KMS-11 (cell line): ENCODE results near the gene CDADC1.

Experiments used
- H2AFZ ChIP-seq: fragments of 200-600 bp; sonication (generic); 2 replicates; pipeline ENCODE4 v1.6.1; 2016; ENCODE audit warnings: antibody characterized with exemption, mixed run types, low read depth
- H3K27ac ChIP-seq: fragments of 200-600 bp; sonication (generic); 2 replicates; pipeline ENCODE4 v1.6.1; 2016; ENCODE audit warnings: mild to moderate bottlenecking, mixed run types
- H3K27me3 ChIP-seq: fragments of 200-600 bp; sonication (generic); 2 replicates; pipeline ENCODE4 v1.6.1; 2017; ENCODE audit warnings: mild to moderate bottlenecking, low read depth, mixed run types, moderate library complexity; ENCODE audit not compliant: insufficient read depth
- H3K36me3 ChIP-seq: fragments of 200-600 bp; sonication (generic); 2 replicates; pipeline ENCODE4 v1.6.1; 2017; ENCODE audit warnings: mild to moderate bottlenecking, mixed run types; ENCODE audit not compliant: insufficient read depth
- H3K4me1 ChIP-seq: fragments of 200-600 bp; sonication (generic); 2 replicates; pipeline ENCODE4 v1.6.1; 2016; ENCODE audit warnings: mild to moderate bottlenecking, low read depth, mixed run types; ENCODE audit not compliant: poor library complexity, severe bottlenecking
- H3K4me2 ChIP-seq: fragments of 200-600 bp; sonication (generic); 2 replicates; pipeline ENCODE4 v1.7.0; 2016; ENCODE audit warnings: mild to moderate bottlenecking, mixed run types
- H3K4me3 ChIP-seq: fragments of 200-600 bp; sonication (generic); IDR thresholded peaks from 2 replicates; pipeline ENCODE4 v1.6.1; 2017; ENCODE audit warnings: low read depth, low read length, mixed read lengths; ENCODE audit not compliant: insufficient read depth
- H3K79me2 ChIP-seq: fragments of 200-600 bp; sonication (generic); 2 replicates; pipeline ENCODE4 v1.6.1; 2016; ENCODE audit warnings: low read depth, mixed run types; ENCODE audit not compliant: insufficient read depth
- H3K9ac ChIP-seq: fragments of 200-600 bp; sonication (generic); 2 replicates; pipeline ENCODE4 v1.6.1; 2016; ENCODE audit warnings: mild to moderate bottlenecking, mixed run types
- H4K20me1 ChIP-seq: fragments of 200-600 bp; sonication (generic); 2 replicates; pipeline ENCODE4 v1.6.1; 2016; ENCODE audit warnings: mild to moderate bottlenecking, mixed run types; ENCODE audit not compliant: insufficient read depth
- TF ChIP-seq, protein P1 (sequence below): fragments of 200-600 bp; sonication (generic); conservative IDR thresholded peaks from 2 replicates; pipeline ENCODE4 v1.6.1; 2017; ENCODE audit warnings: low read depth, mild to moderate bottlenecking, antibody characterized with exemption, low read length, moderate library complexity, mixed read lengths

Gene CDADC1

DNA sequence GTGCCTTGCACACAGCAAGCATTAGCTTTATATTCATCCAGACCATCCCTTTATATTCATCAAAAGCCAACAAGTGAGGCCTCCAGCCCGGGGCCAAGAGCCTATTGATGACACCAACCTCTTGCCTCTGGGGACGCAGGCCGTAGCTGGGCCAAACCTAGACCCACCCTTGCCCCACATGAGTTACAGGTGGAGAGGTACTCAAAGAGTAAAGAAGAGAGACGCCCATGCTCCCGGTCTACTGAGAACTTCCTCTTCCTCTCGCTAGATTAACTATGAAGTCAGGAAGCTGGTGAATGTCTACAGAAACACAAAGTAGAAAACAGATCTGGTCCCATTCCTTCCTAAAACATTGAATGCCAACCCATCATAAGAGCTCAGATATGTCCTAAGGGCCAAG, 31.4 kb upstream of the CDADC1 start:
- H3K36me3 ChIP-seq = no peaks in the 10 kb centered on the region
- no peaks in the 10 kb centered on the region for H3K79me2 ChIP-seq
- H3K27me3 ChIP-seq = no peaks in the 10 kb centered on the region
- TF ChIP-seq, protein P1, sequence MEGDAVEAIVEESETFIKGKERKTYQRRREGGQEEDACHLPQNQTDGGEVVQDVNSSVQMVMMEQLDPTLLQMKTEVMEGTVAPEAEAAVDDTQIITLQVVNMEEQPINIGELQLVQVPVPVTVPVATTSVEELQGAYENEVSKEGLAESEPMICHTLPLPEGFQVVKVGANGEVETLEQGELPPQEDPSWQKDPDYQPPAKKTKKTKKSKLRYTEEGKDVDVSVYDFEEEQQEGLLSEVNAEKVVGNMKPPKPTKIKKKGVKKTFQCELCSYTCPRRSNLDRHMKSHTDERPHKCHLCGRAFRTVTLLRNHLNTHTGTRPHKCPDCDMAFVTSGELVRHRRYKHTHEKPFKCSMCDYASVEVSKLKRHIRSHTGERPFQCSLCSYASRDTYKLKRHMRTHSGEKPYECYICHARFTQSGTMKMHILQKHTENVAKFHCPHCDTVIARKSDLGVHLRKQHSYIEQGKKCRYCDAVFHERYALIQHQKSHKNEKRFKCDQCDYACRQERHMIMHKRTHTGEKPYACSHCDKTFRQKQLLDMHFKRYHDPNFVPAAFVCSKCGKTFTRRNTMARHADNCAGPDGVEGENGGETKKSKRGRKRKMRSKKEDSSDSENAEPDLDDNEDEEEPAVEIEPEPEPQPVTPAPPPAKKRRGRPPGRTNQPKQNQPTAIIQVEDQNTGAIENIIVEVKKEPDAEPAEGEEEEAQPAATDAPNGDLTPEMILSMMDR = no peak
- no peak overlapping the region for H3K27ac ChIP-seq
- H4K20me1 ChIP-seq = no peaks in the 10 kb centered on the region
- no peak overlapping the region for H2AFZ ChIP-seq
- no peaks in the 10 kb centered on the region for H3K4me1 ChIP-seq
- H3K9ac ChIP-seq = no peak overlapping the region
- no peak overlapping the region for H3K4me2 ChIP-seq
- H3K4me3 ChIP-seq = no peak overlapping the region

DNA sequence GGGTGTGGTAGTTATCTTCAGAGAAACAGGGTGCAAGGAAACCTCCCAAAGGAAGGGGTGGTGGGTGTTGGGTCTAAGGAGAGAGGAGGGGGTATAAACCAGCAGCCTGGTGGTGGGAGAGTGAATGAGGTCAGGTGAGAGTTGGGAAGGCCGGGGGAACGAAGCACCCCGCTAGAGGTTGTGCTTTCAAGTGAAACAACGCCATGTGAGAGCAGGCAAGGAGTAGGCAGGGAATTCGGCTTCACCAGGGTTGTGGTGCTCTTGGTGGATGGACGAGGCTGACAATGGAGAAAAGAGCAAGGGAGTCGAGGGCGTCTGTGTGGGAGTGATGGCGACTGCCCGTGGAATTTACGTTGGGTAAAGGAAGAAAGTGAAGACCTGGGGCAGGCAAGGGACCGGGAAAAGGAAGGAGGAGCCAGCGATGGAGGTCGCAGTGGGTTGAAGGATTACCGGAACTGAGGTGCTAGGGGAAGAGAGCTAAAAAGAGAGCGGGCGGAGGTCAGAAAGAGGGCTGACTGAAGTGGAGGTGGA, 29.7 kb upstream of the CDADC1 start:
- H2AFZ ChIP-seq = no peak overlapping the region
- H3K27me3 ChIP-seq = no peaks in the 10 kb centered on the region
- H3K36me3 ChIP-seq = no peaks in the 10 kb centered on the region
- H3K4me1 ChIP-seq = no peaks in the 10 kb centered on the region
- no peaks in the 10 kb centered on the region for H3K79me2 ChIP-seq
- no peak overlapping the region for H3K9ac ChIP-seq
- no peak overlapping the region for H3K4me3 ChIP-seq
- no peak overlapping the region for H3K27ac ChIP-seq
- TF ChIP-seq, protein P1 = no peak
- no peaks in the 10 kb centered on the region for H4K20me1 ChIP-seq
- H3K4me2 ChIP-seq = no peak overlapping the region

DNA sequence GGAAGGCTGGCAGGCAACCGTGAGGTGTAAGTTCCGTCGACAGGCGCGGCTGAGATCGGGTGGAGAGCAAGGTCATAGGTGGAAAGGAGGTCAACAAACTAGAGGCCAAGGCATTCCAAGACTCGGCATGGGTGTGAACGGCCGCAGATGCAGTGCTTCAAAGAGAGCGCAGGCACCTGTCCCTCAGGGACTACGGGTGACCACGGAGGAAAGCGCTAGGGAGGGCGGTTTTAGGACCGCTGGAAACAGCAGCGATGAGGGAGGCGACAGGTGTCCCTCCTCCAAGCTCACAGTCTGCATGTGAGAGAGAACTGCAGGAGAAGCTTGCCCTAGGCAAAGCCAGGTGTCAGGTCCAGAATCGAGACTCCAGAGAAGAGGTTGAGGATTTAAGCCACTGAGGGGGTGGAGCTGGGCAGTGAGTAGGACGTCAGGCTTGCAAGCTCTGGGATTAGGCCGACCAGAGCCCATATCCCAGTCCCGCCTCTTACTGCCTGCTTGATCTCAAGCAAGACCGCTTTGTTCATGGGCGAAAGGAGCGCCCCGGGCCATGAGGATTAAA, 29.2 kb upstream of the CDADC1 start:
- H3K27ac ChIP-seq = no peak overlapping the region
- no peaks in the 10 kb centered on the region for H3K27me3 ChIP-seq
- no peaks in the 10 kb centered on the region for H3K4me1 ChIP-seq
- no peaks in the 10 kb centered on the region for H3K79me2 ChIP-seq
- no peak overlapping the region for H3K9ac ChIP-seq
- TF ChIP-seq, protein P1 = no peak
- H3K4me2 ChIP-seq = no peak overlapping the region
- no peaks in the 10 kb centered on the region for H3K36me3 ChIP-seq
- H4K20me1 ChIP-seq = no peaks in the 10 kb centered on the region
- H2AFZ ChIP-seq = no peak overlapping the region
- no peak overlapping the region for H3K4me3 ChIP-seq

DNA sequence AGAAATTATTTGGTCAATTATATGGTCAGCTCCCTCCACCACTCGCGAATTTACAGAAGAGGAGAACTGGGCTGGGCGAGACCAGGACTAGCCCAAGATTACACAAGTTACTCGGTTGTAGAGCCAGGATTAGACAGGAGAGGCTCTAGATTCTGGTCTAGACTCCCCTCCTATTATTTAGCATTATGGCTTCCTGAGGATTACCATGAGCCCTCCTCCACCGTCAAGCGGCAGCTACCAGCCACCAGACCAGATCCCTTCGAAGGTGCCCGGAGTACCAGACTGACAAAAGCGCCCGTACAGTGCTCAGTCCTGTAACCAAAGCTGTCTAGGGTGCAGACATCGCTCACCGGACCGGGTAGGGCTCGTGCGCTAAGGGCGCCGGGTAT, 28.1 kb upstream of the CDADC1 start:
- H3K4me1 ChIP-seq = no peaks in the 10 kb centered on the region
- no peak overlapping the region for H3K4me3 ChIP-seq
- no peak overlapping the region for H3K27ac ChIP-seq
- no peak overlapping the region for H3K9ac ChIP-seq
- H3K4me2 ChIP-seq = no peak overlapping the region
- TF ChIP-seq, protein P1 = no peak
- H3K79me2 ChIP-seq = no peaks in the 10 kb centered on the region
- H2AFZ ChIP-seq = no peak overlapping the region
- no peaks in the 10 kb centered on the region for H4K20me1 ChIP-seq
- no peaks in the 10 kb centered on the region for H3K27me3 ChIP-seq
- no peaks in the 10 kb centered on the region for H3K36me3 ChIP-seq
